GM21723 (cell line): ENCODE results near the gene PHF14.

ENCODE experiments used
- ATAC-seq: cut with Tn5 transposase; IDR thresholded peaks from one replicate; pipeline ENCODE4 v1.9.1; 2021; ENCODE audit warnings: mild to moderate bottlenecking, moderate library complexity; ENCODE audit not compliant: unreplicated experiment

The PHF14 gene

GRCh38 chr7:11171569-11172192 is 198.0 kb downstream of the PHF14 start:
- ATAC-seq: no peak

- ATAC-seq: no peak
Observed at GRCh38 chr7:11172835-11173234, 199.2 kb downstream of the PHF14 start.

GRCh38 chr7:11175371-11175770 is 201.7 kb downstream of the PHF14 start:
- no peak for ATAC-seq

- no peak for ATAC-seq
Observed at GRCh38 chr7:11175887-11176286, 202.2 kb downstream of the PHF14 start.

GRCh38 chr7:11176985-11177555 is 203.4 kb downstream of the PHF14 start:
- no peak for ATAC-seq

GRCh38 chr7:11177793-11178192 is 204.1 kb downstream of the PHF14 start:
- ATAC-seq: no peak

- no peak for ATAC-seq
Observed at GRCh38 chr7:11181590-11181989, 207.9 kb downstream of the PHF14 start.

- no peak for ATAC-seq
Observed at GRCh38 chr7:11182736-11183135, 209.1 kb downstream of the PHF14 start.

- no peak for ATAC-seq
Observed at GRCh38 chr7:11185179-11185815, 211.6 kb downstream of the PHF14 start.

GRCh38 chr7:11188529-11189310 is 215.0 kb downstream of the PHF14 start:
- ATAC-seq: no peak

GRCh38 chr7:11191081-11191480 is 217.4 kb downstream of the PHF14 start:
- no peak for ATAC-seq

- ATAC-seq: no peak
Observed at GRCh38 chr7:11191574-11192220, 218.0 kb downstream of the PHF14 start.

- no peak for ATAC-seq
Observed at GRCh38 chr7:11192506-11192905, 218.8 kb downstream of the PHF14 start.

- no peak for ATAC-seq
Observed at GRCh38 chr7:11193131-11193867, 219.6 kb downstream of the PHF14 start.

GRCh38 chr7:11193888-11194287 is 220.2 kb downstream of the PHF14 start:
- no peak for ATAC-seq

- ATAC-seq: no peak
Observed at GRCh38 chr7:11194492-11194891, 220.8 kb downstream of the PHF14 start.

GRCh38 chr7:11195502-11195901 is 221.8 kb downstream of the PHF14 start:
- no peak for ATAC-seq

GRCh38 chr7:11196143-11196542 is 222.5 kb downstream of the PHF14 start:
- no peak for ATAC-seq

- no peak for ATAC-seq
Observed at GRCh38 chr7:11203224-11203623, 229.6 kb downstream of the PHF14 start.

- ATAC-seq: no peak
Observed at GRCh38 chr7:11203683-11204082, 230.0 kb downstream of the PHF14 start.
